Stomach (tissue), 4 donors: Measurements from ENCODE around the gene CHMP3.

Experiments
- EP300 ChIP-seq: sonication (generic); formaldehyde crosslinking; IDR thresholded peaks from one replicate; pipeline ENCODE4 v1.6.1; 2017; ENCODE audit warnings: antibody characterized with exemption
- POLR2A ChIP-seq, 4 donors: fragments of 450-650 bp; IDR thresholded peaks; one replicate each; pipeline ENCODE4 v1.6.1; 2016; ENCODE audit warnings: antibody characterized with exemption in 4 of 4, control low read depth in 2 of 4, mild to moderate bottlenecking in 1 of 4, moderate library complexity in 1 of 4
- POLR2AphosphoS5 ChIP-seq, 3 donors: sonication (generic); formaldehyde crosslinking; IDR thresholded peaks; one replicate each; pipeline ENCODE4 v1.6.1; 2016; ENCODE audit warnings: antibody characterized with exemption in 3 of 3
- TF ChIP-seq, protein P1 (sequence below), 7 experiments: fragments of 450-650 bp in 4 of 7; fragments of 200-600 bp in 3 of 7; sonication (generic) in 3 of 7; IDR thresholded peaks; one replicate each; pipeline ENCODE4 v1.5.1; 2016 to 2019; ENCODE audit warnings: antibody characterized with exemption in 7 of 7, control low read depth in 2 of 7, mild to moderate bottlenecking in 1 of 7

DNA sequence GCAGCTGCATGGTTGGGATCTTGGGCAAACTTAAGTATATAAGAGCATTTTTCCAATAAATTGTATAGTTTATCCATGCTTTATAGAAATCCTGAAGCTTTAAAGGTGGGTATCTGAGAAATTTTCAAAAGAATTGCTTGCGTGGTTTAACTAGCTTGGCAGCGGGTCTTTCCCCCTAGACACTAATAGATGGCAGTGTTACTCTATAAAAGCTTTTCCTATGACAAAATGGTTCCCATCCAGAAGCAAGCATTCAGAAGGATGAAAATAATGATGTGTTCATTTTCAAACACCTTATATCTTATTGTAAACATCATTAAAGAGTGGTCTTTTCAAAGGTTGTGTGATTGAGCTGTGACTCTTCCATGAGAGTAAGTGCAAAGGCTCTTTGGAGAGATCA, 76.2 kb downstream of the CHMP3 start:
- TF ChIP-seq, protein P1, sequence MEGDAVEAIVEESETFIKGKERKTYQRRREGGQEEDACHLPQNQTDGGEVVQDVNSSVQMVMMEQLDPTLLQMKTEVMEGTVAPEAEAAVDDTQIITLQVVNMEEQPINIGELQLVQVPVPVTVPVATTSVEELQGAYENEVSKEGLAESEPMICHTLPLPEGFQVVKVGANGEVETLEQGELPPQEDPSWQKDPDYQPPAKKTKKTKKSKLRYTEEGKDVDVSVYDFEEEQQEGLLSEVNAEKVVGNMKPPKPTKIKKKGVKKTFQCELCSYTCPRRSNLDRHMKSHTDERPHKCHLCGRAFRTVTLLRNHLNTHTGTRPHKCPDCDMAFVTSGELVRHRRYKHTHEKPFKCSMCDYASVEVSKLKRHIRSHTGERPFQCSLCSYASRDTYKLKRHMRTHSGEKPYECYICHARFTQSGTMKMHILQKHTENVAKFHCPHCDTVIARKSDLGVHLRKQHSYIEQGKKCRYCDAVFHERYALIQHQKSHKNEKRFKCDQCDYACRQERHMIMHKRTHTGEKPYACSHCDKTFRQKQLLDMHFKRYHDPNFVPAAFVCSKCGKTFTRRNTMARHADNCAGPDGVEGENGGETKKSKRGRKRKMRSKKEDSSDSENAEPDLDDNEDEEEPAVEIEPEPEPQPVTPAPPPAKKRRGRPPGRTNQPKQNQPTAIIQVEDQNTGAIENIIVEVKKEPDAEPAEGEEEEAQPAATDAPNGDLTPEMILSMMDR (IDR thresholded peaks at IDR 0.05), result no peak
- no peak for TF ChIP-seq POLR2A (IDR thresholded peaks at IDR 0.05)
- no peak for TF ChIP-seq POLR2AphosphoS5 (IDR thresholded peaks at IDR 0.05)
- TF ChIP-seq EP300, result no peak
